ENCODE measurements around the gene IKZF3.

The IKZF3 gene

DNA sequence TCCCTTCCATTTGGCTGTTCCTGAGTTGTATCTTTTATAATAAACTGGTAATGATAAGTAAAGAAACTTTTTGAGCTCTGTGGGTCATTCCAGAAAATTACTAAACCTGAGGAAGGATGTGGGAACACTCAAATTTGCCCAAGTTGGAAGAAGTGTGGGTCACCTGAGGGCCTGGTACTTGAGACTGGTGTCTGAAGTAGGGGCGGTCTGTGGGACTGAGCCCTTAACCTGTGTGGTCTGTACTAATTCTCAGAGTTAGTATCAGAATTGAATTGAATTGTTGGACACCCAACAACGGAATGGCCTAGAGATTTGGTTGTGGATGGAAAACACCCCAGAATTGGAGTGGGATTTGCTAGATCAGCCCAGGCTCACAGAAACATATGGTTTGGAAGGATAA is 43.1 kb downstream of the IKZF3 start:
- TF ChIP-seq, protein P1, sequence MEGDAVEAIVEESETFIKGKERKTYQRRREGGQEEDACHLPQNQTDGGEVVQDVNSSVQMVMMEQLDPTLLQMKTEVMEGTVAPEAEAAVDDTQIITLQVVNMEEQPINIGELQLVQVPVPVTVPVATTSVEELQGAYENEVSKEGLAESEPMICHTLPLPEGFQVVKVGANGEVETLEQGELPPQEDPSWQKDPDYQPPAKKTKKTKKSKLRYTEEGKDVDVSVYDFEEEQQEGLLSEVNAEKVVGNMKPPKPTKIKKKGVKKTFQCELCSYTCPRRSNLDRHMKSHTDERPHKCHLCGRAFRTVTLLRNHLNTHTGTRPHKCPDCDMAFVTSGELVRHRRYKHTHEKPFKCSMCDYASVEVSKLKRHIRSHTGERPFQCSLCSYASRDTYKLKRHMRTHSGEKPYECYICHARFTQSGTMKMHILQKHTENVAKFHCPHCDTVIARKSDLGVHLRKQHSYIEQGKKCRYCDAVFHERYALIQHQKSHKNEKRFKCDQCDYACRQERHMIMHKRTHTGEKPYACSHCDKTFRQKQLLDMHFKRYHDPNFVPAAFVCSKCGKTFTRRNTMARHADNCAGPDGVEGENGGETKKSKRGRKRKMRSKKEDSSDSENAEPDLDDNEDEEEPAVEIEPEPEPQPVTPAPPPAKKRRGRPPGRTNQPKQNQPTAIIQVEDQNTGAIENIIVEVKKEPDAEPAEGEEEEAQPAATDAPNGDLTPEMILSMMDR (IDR thresholded peaks at IDR 0.05; ENCODE audit: control extremely low read depth, extremely low read depth, low read depth, missing control alignments) = no peak

DNA sequence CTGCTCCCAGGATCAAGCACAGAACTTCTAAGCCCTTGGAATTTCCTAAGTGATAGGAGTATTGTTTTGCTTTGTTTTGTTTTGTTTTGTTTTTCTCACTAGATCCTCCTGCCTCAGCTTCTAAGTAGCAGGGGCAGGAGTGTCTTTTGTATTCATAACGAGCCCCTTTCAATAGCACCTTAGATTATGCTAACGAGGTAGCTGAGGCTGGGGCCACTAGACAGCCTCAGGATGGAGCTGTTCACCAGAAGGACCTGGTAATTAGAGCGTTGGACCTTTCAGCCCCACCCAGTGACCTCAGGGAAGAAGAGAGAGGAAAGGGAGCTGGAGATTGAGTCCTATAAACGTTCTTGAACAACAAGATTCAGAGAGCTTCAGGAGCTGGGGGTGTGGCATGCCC is 43.6 kb downstream of the IKZF3 start:
- CTCF ChIA-PET = interaction anchor here (1.2 to 4.8 kb wide), 7 partner anchors 9 to 44 kb away, joined by 3 to 25 read pairs (median 5); partner anchors contain the start of gene IKZF3
- POLR2A ChIA-PET = no interaction called here
- no peak for DNase-seq (ENCODE audit: extremely low spot score)
- TF ChIP-seq, protein P1 (IDR thresholded peaks at IDR 0.05; ENCODE audit: control extremely low read depth, extremely low read depth, low read depth, missing control alignments) = peak; percentile 7

More for the DNA sequence above, 43.1 kb downstream of the IKZF3 start:
- DNase-seq (ENCODE audit: extremely low spot score) = no peak
- ChIA-PET POLR2A (no interaction called here), CTCF (interaction anchor here (1.2 to 4.8 kb wide), 7 partner anchors 9 to 43 kb away, joined by 3 to 25 read pairs (median 5); partner anchors contain the start of gene IKZF3)

DNA sequence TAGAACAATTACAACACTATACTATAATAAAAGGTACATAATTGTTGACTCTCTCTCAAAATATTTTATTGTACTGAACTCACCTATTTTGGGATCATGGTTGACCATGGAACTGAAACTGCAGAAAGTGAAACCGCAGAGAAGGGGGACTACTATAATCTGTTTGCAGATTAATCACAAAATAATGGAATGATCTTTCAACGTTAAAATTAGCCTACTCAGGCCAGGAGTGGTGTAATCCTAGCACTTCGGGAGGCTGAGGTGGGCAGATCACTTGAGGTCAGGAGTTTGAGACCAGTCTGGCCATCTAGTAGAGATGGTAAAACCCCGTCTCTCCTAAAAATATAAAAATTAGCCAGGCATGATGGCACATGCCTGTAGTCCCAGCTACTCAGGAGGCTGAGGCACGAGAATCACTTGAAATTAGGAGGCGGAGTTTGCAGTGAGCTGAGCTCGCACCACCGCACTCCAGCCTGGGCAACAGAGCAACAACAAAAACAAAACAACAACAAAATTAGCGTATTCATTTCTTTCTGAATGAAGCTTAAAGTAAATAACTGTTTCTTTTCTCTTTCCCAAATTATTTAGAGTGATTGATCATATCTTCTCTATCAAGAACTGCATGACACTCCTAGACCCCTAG is 45.6 kb downstream of the IKZF3 start:
- POLR2A ChIA-PET = interaction anchor here (0.9 kb wide), 1 partner anchor 41 kb away, joined by 3 read pairs; no protein-coding TSS in a partner anchor
- TF ChIP-seq, protein P1 (IDR thresholded peaks at IDR 0.05; ENCODE audit: control extremely low read depth, extremely low read depth, low read depth, missing control alignments) = no peak
- no peak for DNase-seq (ENCODE audit: extremely low spot score)
- CTCF ChIA-PET = interaction anchor here (0.9 to 4.8 kb wide), 8 partner anchors 10 to 48 kb away, joined by 3 to 25 read pairs (median 4); no protein-coding TSS in a partner anchor

DNA sequence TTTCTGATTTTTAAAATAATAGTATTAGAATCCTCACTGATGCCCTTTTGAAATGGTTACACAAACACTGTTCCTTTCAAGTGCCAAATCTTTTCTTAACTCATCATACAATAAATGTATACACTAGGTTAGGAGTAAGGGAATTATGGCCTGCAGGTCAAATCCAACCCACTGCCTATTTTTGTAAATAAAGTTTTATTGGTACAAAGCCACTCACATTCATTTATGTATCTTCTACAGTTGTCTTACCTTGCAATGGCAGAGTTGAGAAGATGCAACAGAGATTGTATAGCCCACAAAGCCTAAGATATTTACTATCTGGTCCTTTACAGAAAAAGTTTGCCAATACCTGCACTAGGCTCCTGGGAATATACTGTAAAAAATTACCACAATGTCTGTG is 47.8 kb downstream of the IKZF3 start:
- no peak for DNase-seq (ENCODE audit: extremely low spot score)
- TF ChIP-seq, protein P1 (IDR thresholded peaks at IDR 0.05; ENCODE audit: control extremely low read depth, extremely low read depth, low read depth, missing control alignments) = no peak
- ChIA-PET POLR2A (no interaction called here), CTCF (interaction anchor here (1.6 kb wide), 1 partner anchor 19 kb away, joined by 4 read pairs; no protein-coding TSS in a partner anchor)

DNA sequence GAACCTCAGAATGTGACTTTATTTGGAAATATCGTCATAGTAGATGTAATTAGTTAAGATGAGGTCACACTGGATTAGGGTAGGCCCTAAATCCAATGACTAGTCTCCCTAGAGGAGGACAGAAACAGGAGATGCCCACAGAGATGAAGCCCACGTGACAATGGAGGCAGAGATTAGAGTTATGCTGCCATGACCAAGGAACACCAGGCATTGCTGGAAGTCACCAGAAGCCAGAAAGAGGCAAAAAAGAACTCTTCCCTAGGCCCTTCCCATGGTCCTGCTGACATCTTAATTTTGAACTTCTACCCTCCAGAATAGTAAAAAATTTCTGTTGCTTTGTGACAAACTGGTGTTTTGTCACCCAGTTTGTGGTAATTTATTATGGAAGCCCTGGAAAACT is 49.6 kb downstream of the IKZF3 start:
- ChIA-PET POLR2A (interaction anchor here (0.6 kb wide), 1 partner anchor 32 kb away, joined by 3 read pairs; no protein-coding TSS in a partner anchor), CTCF (interaction anchor here (1.9 to 2.9 kb wide), 2 partner anchors 10 to 12 kb away, joined by 7 to 8 read pairs; no protein-coding TSS in a partner anchor)
- TF ChIP-seq, protein P1 (IDR thresholded peaks at IDR 0.05; ENCODE audit: control extremely low read depth, extremely low read depth, low read depth, missing control alignments) = no peak
- DNase-seq (ENCODE audit: extremely low spot score) = no peak

DNA sequence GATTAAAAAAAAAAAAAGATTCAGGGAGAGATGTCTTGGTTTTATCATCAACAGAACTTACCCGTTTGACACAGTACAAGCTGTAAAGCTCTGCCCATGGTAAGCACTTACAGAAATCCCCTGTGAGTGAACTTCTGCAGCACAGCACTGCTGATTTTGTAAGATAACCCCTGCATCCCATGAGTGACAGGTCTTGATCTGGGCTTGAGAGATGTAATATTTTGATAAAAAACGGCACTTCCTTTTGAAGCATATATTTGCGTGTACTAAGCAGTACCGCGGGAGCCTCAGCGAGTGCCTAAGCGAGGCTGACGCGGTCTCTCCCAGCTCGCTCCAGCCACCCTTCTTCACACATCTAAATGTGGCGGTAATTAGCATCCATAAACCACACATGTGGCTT is 50.5 kb downstream of the IKZF3 start:
- DNase-seq (ENCODE audit: extremely low spot score) = no peak
- TF ChIP-seq, protein P1 (IDR thresholded peaks at IDR 0.05; ENCODE audit: control extremely low read depth, extremely low read depth, low read depth, missing control alignments) = no peak
- CTCF ChIA-PET = interaction anchor here (1.9 to 2.9 kb wide), 2 partner anchors 9 to 11 kb away, joined by 7 to 8 read pairs; no protein-coding TSS in a partner anchor
- POLR2A ChIA-PET = interaction anchor here (0.6 to 0.7 kb wide), 2 partner anchors 9 to 138 kb away, joined by 3 read pairs; no protein-coding TSS in a partner anchor
